ENCODE results near the gene MAP2K6.
A peak's percentile ranks its signal among the peaks of the same experiment; 100 is the strongest.

Gene MAP2K6

DNA sequence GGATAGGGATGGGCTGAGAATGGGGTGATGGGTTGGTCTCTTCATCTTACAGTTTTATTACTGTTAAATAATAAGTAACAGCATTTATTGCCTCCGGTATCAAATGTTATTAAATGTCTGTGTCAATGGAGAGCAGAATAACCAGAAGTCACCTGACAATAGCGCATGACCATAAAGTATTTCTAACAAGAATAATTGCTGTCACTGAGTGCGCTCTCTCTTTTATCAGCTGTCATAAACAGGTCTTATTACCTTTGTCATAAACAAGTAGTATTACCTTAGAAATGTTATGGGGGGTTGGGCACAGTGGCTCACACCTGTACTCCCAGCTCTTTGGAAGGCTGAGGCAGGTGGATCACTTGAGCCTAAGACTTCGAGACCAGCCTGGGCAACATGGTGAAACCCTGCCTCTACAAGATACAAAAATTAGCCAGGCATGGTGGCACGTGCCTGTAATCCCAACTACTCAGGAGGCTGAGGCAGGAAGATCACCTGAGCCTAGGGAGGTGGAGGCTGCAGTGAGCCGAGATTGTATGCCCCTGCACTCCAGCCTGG lies 120.6 kb downstream of the MAP2K6 start:
- DNase-seq (ENCODE audit: low spot score), result no peak

DNA sequence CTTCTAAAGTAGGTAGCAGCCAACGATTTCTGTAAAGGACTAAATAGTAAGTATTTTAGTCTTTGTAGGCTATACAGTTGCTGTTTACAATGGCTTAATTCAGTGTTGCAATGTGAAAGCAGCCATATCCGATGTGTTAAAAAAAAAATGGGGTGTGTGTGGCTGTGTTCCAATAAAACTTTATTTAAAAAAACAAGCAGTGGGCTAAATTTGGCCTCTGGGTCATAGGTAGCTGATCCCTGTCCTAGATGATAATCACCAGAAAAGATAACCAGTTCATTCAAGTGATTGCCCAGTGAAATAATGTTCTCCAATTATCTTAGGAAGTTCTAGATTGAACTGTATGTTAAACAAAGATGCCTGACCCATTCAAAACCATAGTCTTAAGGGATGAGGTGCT lies 124.3 kb downstream of the MAP2K6 start:
- no peak for DNase-seq (ENCODE audit: low spot score)

DNA sequence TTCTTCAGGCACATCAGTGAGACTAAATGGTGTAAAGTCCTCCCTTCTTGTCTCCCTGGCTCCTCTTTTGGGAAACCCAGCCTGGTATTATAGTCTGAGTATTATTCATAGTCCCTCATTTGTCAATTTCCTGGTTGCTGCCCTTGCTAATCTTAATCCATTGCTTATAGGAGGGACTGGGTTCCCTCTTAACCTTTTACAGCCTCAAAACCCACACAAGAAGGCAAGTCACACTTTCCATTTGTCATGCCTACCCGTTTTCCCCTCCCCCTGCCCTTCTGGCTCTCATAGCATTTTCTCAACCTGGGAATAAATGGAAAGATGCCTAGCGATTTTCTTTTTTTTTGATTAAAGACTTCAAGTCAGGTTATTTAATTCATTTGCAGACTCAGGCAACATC lies 124.8 kb downstream of the MAP2K6 start:
- DNase-seq (ENCODE audit: low spot score), result no peak

DNA sequence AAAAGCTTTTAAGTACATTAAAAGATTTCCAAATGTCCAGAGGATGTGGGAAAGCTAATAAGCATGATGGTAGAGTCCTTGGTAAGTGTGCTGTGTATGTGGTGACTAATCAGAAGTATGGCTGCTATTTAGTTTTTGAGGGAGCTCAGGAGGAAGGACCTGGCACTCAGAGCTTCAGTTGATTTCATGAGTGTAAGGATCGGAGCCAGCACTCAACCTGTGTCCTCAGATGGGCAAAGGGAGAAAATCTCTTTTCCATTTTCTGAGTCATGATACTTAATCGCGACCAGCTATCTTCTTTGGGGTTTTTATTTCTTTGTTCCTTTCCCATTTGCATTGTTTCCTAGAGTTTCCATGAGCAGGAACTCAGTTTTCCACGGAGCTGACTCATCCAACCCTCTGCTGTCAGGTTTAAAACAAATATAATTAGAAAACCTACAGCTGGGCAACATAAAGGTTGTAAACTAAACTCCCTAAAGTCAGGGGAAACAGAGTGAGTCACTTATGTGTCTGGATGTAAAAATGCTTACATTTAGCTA lies 125.4 kb downstream of the MAP2K6 start:
- no peak for DNase-seq (ENCODE audit: low spot score)

DNA sequence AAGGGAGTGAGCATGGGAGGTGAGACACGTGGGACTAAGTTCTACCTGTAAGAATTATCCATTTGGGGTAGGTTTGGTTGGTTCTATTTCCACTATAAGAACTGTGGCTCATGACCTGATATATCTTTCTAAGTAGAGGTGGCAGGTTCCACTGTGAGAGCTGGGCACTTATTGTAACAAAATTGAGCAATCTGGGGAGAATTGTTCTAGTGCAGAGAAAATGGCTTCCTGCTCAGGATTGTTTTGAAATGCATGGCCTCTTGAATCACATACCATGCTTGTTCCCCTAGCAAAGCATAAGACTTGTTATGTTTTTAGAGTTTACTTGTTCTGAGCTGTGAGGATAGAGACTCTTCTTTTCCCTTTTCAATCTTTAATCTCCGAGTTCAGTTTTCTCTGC lies 125.9 kb downstream of the MAP2K6 start:
- no peak for DNase-seq (ENCODE audit: low spot score)

DNA sequence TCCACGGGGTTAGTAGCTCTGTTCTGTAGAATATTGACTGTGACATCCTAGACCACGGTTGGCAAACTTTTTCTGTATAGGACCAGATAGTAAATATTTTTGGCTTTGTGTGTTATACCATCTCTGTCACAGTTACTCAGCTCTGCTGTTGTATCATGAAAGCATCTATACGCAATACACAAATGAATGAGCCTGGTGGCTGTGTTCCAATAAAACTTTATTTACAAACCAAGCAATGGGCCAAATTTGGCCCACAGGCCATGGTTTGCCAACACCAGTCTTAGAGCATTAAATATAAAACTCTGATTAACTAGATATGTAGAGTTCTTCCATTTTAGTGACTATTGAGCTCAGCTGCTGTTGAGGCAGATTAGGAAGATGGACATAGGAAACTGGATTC lies 132.7 kb downstream of the MAP2K6 start:
- no peak for DNase-seq (ENCODE audit: low spot score)

DNA sequence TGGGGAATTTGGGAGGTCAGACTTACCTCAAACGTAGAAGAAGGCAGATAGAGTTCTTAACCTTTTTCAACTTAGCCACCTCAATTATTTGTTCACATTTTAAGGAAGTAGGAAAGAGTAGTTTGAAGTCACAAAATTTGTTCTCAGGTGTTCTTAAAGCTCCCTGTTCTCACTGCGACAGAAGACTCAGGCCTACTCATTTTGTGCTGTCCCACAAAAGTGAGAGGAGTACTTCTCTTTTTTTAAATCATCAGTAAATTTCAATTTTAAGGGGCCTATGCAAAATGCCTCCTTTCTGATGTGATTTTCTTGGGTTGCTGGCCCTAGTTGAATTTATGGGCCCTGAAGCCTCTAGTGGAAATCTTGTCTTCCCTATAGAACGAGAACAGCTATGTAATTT lies 133.4 kb downstream of the MAP2K6 start:
- DNase-seq (ENCODE audit: low spot score), result no peak

DNA sequence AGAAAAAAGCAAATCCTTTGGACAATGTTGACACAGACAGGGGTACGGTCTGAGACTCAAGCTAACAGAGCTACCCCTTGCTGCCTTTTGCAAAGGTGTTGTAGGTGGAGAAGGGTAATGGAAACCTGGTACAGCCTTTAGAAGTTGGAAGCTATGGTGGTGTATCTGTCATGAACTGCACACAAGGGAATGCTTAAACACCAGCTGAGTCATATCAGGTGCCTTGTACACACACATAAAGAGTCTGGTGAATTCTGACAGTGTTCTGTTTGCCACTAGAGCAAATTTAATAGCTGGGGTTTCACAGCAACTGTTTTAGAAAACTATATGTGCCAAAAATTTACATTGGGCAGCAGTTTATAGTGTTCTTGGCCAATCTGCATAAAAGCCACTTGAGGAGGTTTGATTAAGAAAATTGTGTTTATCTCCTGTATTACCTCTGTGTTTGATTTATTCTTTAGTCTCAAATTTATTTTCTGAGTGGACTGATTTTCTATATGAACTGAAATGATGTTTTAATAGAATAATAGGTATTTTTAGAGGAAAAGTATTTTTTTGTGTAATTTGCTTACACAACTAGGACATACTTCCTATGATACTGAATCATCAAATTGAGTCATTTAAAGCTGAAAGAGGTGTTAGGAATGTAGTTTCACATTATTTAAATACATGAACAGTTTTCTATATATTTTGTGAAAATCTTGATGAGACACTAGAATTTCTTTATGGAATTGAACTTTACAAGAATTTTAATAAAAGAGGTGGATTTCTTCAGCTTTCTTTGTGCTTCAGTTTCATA lies 136.9 kb downstream of the MAP2K6 start:
- no peak for DNase-seq (ENCODE audit: low spot score)

DNA sequence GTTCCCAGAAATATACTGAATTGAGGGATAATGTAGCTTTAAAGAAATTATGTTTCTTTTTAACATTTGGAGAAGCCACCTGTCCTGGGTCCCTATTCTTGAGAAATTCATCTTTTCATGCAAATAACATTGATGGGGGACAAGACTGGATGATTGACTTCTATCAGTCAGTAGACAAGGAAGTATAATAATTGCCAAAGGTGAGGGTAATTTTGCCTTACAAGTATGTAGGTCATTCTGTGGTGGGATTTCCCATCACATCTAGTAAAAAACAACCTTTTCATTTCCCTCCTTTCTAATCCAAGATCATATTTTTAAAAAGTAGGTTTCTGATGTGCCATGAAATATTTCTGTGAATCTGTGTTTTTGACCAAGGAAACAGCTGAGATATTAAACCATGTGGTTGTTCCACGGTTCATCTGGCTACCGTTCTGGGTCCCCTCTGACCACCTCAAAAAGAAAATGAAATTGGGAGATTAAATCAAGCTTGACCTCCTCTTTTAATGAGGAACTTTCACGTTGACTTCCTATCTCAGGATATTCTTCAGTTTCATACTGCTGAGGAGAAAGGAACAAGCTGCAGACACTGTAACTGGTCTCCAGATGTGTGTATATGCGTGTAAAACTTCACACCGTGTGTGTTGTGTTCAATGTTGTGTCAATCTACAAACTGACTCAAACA lies 138.6 kb downstream of the MAP2K6 start:
- no peak for DNase-seq (ENCODE audit: low spot score)

DNA sequence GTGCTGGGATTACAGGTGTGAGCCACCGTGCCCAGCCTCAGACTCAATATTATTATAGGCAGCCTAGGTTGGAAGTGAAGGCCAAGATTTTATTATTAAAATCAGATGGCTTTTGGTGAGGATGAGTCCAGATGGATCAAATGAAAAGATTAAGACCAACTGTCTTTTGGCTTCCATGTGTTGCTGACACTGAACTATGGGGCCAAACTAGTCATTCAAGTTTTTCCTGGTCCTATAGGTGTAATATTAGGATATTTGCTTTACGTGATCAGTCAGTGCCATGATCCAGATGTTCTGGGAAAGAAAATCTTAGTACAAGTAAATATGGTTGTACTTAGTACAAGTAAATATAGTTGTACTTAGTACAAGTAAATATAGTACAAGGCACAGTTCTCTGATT lies 140.6 kb downstream of the MAP2K6 start:
- DNase-seq (ENCODE audit: low spot score), result no peak

DNA sequence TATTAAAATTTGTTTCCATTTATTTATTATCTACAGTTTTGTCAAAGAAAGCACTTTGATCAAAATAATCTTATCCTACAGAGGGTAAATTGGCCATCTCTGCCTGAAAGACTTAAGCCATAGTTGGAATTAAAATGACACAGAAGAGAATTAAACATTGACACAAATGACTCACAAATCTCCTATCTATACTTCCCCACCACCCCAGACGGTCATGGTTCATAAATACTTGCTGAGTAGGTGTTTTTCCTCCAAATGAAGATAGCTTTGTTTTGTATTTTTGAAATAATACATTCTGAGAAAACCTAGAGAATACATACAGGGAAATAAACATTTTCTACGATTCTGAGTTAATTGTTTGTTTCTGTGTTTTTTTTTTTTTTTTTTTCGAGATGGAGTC lies 142.8 kb downstream of the MAP2K6 start:
- no peak for DNase-seq (ENCODE audit: low spot score)

DNA sequence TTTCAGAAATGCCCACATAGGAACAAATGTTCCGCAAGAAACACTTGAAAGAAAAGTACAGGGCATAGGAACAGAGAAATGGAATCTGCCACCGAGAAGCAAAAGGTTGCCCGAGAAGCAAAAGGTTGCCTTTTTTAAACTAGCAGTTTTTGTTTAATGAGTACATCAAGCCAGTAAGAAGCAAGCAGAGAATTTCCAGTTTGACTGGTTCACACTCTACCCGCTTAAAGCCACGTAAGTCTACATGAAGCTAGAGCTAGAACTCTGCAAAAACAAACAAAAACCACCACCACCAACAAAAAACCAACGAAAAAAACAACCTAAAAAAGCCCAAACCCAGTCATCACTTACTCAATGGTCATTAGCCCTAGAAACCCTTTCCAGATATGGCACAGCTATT lies 144.3 kb downstream of the MAP2K6 start:
- DNase-seq (ENCODE audit: low spot score), result no peak

DNA sequence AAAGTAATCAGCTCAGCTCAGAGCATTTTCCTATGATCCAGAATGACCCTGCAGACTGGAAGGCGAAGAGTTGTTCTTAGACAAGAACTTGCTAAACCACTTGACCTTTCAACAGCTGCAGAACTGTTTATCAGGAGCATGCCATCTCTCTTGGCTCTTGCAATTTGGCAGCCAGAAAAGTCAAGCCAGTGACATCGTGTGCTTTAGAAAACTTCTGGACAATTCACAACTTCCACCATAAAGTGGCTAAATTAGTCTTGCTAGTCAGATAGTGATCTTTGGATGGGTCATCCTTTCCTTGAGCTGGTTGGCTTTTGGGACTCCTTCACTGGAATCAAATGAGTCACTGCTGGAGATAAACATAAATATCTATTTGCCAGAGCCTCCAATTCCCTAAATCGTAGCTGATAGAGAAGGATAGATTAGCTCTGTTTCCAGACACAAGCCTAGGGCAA lies 146.5 kb downstream of the MAP2K6 start:
- DNase-seq (ENCODE audit: low spot score), result no peak

DNA sequence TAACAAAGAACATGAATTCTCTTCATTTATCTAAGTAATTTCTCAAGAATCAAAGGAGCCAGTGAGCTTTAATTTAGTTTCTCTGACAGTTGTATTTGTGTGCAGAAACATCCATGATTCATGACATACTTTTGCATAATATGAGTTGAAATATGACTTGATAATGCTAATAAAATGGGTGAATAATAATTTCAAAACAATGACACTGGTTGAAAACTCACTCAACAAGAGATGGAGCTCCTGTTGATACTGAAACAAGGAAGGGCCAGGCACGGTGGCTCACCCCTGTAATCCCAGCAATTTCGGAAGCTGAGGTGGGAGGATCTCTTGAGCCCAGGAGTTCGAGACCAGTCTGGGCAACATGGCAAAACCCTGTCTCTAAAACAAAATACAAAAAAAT lies 147.0 kb downstream of the MAP2K6 start:
- DNase-seq (ENCODE audit: low spot score), result no peak

DNA sequence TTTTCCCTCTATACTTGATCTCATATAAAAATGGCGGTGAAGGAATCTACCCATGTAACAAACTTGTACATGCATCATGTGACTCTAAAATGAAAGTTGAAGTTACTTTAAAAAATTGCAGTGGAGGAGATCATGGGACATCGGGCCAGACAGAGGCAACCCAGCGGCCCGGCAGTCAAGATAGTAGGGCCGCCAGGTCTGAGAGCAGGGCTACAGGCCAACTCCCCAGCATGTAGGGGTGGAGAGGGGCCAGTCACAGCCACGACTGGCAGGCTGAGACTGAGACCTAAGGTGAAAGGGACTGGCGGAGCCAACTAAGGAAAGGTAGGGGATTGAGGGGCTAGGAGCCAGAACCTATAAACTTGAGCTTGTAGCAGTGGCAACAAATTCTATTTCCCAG lies 150.9 kb downstream of the MAP2K6 start:
- no peak for DNase-seq (ENCODE audit: low spot score)

DNA sequence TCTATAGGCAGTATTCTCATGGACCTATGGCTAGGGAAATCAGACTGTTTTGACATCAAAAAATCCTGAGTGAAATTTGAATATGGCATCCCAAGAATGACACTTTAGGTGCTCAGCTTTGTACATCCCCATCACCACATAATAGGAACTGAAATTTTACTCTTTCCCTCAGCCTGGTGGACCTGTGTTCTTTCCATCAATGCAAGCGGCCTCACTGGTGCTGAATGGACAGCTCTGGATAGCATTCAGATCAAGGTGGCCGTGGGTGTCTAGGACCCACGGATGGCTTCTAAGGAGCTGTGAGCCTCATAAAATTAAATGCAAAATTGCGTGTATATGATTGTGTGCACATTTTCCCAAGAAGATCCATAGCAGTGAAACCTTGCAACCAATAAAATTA lies 152.6 kb downstream of the MAP2K6 start:
- peak; percentile 9 for DNase-seq (ENCODE audit: low spot score)

DNA sequence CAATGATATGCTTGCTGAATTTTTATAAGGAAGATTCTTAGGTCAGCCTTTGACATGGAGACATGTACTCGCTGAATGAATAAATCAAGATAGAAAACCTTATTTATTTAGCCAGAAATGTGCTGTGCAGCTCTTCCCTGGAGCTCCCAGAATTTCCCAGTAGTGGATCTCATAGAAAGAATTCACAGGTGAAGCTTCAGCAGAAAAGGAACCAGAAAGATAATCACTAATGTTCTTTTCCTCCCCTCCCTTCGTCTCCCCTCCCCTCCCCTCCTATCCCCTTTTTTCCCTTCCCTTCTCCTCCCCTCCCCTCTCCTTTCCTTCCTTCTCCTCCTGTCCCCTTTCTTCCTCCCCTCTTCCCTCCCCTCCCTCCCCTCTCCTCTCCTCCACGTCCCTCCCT lies 158.2 kb downstream of the MAP2K6 start:
- DNase-seq (ENCODE audit: low spot score), result no peak

DNA sequence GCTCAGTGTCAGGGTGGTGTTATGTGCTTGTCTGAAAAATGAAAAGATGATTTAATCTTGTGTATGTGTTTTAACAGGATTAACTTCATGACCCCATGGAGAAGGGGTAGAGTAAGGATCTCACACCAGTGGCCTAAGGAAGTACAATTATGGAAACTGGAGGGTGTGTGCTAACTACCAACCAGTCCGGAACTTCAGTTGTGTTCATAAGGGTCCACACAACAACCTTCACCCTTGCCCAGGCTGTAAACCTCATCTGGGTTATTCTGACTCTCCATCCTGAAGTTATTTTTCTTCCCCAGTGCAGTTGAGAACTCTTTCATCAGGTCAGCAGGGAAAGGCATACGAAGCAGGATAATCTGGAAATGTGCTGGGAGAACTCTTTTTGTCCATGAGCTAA lies 158.9 kb downstream of the MAP2K6 start:
- DNase-seq (ENCODE audit: low spot score), result no peak

DNA sequence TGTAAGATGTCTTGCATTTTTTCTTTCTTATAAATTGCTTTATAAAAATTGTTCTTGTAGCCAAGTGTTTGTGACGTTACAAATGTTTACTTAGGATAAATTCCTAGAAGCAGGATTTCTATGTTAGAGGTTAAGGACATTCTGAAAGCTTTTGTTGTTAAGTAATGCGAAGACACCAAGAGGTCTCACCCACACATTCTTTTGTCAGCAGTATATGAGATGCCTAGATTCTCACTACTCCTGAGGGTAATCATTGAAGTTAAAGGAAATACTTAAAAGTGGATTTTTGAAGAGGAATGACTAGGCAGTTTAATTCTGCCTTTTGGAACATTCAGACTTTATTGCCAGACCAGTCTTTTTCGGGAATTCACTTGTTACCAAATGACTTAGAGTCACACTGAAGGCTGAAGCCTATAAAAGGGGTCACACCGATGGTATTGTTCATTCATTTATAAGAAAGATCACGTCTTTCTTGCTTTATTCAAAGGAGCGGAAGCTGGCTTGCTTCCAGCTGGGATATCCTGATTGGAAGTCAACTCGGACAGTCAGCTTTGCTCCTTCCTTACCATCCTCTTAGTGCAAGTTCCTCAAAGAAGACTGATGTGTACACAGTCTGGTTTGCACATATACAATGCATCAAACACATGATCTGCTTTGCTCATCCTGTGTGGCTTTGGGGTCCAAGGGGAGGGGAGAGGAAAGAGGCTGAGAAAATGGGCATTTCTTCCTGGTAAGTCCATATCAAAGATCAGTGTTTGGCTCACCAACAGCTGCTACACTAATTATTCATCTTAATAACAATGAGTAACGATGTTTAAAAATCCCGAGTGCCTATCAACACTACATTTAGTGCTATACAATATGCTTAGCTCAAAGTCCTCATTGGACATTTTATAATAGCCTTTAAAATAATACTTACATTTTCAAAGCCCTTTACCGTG lies 160.0 kb downstream of the MAP2K6 start:
- DNase-seq (ENCODE audit: low spot score), result no peak

DNA sequence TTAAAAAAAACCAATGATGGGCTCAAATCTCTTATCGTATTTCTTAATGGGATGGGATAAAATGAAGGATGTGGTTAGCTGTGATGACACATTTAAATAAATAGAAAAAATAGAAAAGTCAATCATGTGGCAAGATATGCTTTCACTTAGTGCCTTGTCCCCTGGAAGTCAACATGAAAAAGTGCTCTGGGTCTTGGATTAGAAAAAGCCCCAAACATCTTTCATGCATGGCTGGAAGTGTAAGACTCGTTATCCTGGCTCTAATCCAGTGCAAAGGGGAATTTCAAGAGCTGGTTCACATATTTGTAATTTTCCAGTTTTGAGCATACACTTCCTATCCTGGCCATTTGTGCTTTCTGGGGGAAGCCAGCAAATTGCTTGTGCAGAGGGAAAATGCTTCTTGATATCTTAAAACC lies 160.9 kb downstream of the MAP2K6 start:
- peak; percentile 63 for DNase-seq (ENCODE audit: low spot score)

DNA sequence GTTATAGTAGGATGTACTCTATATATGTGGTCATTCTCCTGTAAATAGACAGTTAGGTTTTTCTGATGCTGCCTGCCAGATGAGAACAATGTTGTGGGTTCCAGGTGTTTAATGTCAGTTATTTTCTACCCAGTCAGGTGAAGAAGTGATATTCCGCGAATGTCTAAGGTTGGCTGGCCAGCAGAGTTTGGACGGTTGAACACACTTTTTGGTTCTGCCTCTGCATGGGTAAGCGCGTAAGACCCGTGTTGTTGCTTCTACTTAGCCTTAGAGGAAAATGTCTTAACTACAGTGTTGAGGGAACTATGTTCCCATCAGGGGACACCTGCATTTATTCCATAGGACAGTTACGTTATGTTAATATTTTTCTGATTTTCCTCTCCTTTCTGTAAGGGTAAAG lies 162.6 kb downstream of the MAP2K6 start:
- no peak for DNase-seq (ENCODE audit: low spot score)

DNA sequence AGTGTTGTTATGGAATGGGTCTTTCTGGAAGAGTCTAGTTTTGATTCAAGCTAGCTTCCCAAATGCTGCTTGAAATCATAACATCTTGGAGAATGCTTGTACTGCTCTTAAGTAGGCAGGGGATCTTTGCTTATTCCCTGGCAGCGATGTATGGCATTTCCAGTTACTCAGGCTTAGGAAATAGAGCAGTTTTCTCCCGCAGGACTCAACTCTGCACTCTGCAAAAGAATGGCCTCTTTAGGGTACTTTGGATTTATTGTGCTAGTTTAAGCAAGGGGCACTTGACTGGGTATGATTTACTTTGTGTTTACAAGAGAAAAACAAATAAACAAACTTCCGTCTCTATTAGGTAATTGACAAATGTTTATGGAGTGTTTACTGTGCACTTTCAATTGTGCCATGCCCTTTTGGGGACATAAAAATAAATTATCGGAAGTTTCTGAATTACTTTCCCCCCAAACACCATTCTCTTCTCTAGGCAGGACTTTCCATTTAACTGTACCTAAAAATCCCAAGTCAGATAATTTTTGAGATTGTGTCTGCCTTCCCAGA lies 164.0 kb downstream of the MAP2K6 start:
- DNase-seq (ENCODE audit: low spot score), result no peak

All from GM03348 (cell line).